WTC11 (cell line): ENCODE data around the gene MEX3D.

Source experiments
- ATF1 ChIP-seq: sonication (generic); formaldehyde crosslinking; IDR thresholded peaks from 2 replicates; pipeline ENCODE4 v1.8.1; 2023; ENCODE audit warnings: mild to moderate bottlenecking, moderate library complexity, missing genetic modification reagents
- ATF2 ChIP-seq: sonication (generic); formaldehyde crosslinking; IDR thresholded peaks from 2 replicates; pipeline ENCODE4 v1.8.1; 2022; ENCODE audit warnings: low read depth, missing genetic modification reagents, borderline replicate concordance
- ATF3 ChIP-seq: sonication (generic); formaldehyde crosslinking; conservative IDR thresholded peaks from 2 replicates; pipeline ENCODE4 v1.8.1; 2022; ENCODE audit warnings: mild to moderate bottlenecking, missing genetic modification reagents
- CBFB ChIP-seq: sonication (generic); formaldehyde crosslinking; IDR thresholded peaks from 2 replicates; pipeline ENCODE4 v1.8.1; 2022; ENCODE audit warnings: mild to moderate bottlenecking, low read depth, missing genetic modification reagents
- CREB1 ChIP-seq: sonication (generic); formaldehyde crosslinking; IDR thresholded peaks from 2 replicates; pipeline ENCODE4 v1.8.0; 2023; ENCODE audit warnings: mild to moderate bottlenecking, missing genetic modification reagents
- CREM ChIP-seq: sonication (generic); formaldehyde crosslinking; IDR thresholded peaks from 2 replicates; pipeline ENCODE4 v1.8.1; 2022; ENCODE audit warnings: mild to moderate bottlenecking, missing genetic modification reagents, moderate library complexity
- CTCF ChIP-seq: fragments of 200-600 bp; IDR thresholded peaks from 2 replicates; pipeline ENCODE4 v1.8.0; 2022; ENCODE audit warnings: antibody characterized with exemption
- E2F1 ChIP-seq: sonication (generic); formaldehyde crosslinking; IDR thresholded peaks from 2 replicates; pipeline ENCODE4 v1.8.0; 2022; ENCODE audit warnings: mild to moderate bottlenecking, missing genetic modification reagents
- GABPB1 ChIP-seq: sonication (generic); formaldehyde crosslinking; IDR thresholded peaks from 2 replicates; pipeline ENCODE4 v1.8.1; 2023; ENCODE audit warnings: mild to moderate bottlenecking, missing genetic modification reagents
- JUN ChIP-seq: sonication (generic); formaldehyde crosslinking; IDR thresholded peaks from 2 replicates; pipeline ENCODE4 v1.8.0; 2023; ENCODE audit warnings: mild to moderate bottlenecking, missing genetic modification reagents
- NFYB ChIP-seq: sonication (generic); formaldehyde crosslinking; conservative IDR thresholded peaks from 2 replicates; pipeline ENCODE4 v1.8.0; 2022; ENCODE audit warnings: low read depth, missing genetic modification reagents
- PREB ChIP-seq: sonication (generic); formaldehyde crosslinking; IDR thresholded peaks from 2 replicates; pipeline ENCODE4 v1.8.1; 2022; ENCODE audit warnings: mild to moderate bottlenecking, missing genetic modification reagents, moderate library complexity, borderline replicate concordance
- SP1 ChIP-seq: sonication (generic); formaldehyde crosslinking; conservative IDR thresholded peaks from 2 replicates; pipeline ENCODE4 v1.8.1; 2022; ENCODE audit warnings: missing genetic modification reagents
- ZBTB21 ChIP-seq: sonication (generic); formaldehyde crosslinking; IDR thresholded peaks from 2 replicates; pipeline ENCODE4 v1.8.1; 2023; ENCODE audit warnings: mild to moderate bottlenecking, missing genetic modification reagents, borderline replicate concordance

- no peak for TF ChIP-seq NFYB (CRISPR knock-in tag)
- TF ChIP-seq CTCF, result no peak
- no peak for TF ChIP-seq CREB1 (CRISPR knock-in tag)
- no peak for TF ChIP-seq CREM (CRISPR knock-in tag)
- TF ChIP-seq GABPB1 (CRISPR knock-in tag), result no peak
- TF ChIP-seq CBFB (CRISPR knock-in tag), result no peak
- TF ChIP-seq ATF1 (CRISPR knock-in tag), result no peak
- TF ChIP-seq ATF2 (CRISPR knock-in tag), result no peak
- TF ChIP-seq SP1, result no peak
- TF ChIP-seq ZBTB21 (CRISPR knock-in tag), result no peak
- TF ChIP-seq PREB (CRISPR knock-in tag), result no peak
- no peak for TF ChIP-seq E2F1
- TF ChIP-seq JUN, result no peak
- no peak for TF ChIP-seq ATF3 (CRISPR knock-in tag)
These were observed 25.3 kb upstream of the MEX3D start for GRCh38 chr19:1593501-1593772.
